H1 (cell line): ENCODE data around the gene LTF. TPM values are rescaled to one million over a fixed set of nuclear protein-coding genes. Genes with fewer than 3 reads are reported as not detected.

Experiments used
- CTCF ChIA-PET: fragments of 300-600 bp; sonication (Branson Sonifier 250); formaldehyde crosslinking; loops from one replicate; lab custom pipeline; 2021; ENCODE audit not compliant: partially characterized antibody; lab: Charles Lee
- POLR2A ChIA-PET: fragments of 300-600 bp; sonication (Branson Sonifier 250); formaldehyde crosslinking; loops from one replicate; lab custom pipeline; 2021; ENCODE audit warnings: inconsistent platforms; ENCODE audit not compliant: partially characterized antibody; lab: Charles Lee
- DNase-seq, 2 experiments: peaks; one replicate each; pipeline versions ENCODE4 v3.0.0 to v3.0.0-alpha.2; 2010 to 2022; ENCODE audit warnings: low spot score in 2 of 2, low read depth in 1 of 2, mixed read lengths in 1 of 2
- FAIRE-seq: peaks from 2 replicates; lab custom pipeline; 2011; peaks lifted over from hg19 to GRCh38; lab: Jason Lieb, UNC
- H2AFZ ChIP-seq: 2 replicates; pipeline ENCODE4 v1.8.1; 2012; ENCODE audit warnings: low read length, inconsistent platforms
- H2AK5ac ChIP-seq: 2 replicates; pipeline ENCODE4 v1.6.1; 2013; ENCODE audit warnings: low read depth, low read length
- H2BK120ac ChIP-seq: replicated peaks from 2 replicates; pipeline ENCODE3; 2013; ENCODE audit warnings: low read depth, low read length, inconsistent platforms
- H2BK12ac ChIP-seq: 2 replicates; pipeline ENCODE4 v1.6.1; 2013; ENCODE audit warnings: low read depth, low read length
- H2BK15ac ChIP-seq: 2 replicates; pipeline ENCODE4 v1.6.1; 2013; ENCODE audit warnings: low read length
- H2BK20ac ChIP-seq: 2 replicates; pipeline ENCODE4 v1.6.1; 2013; ENCODE audit warnings: low read length
- H2BK5ac ChIP-seq: 2 replicates; pipeline ENCODE4 v1.6.1; 2013; ENCODE audit warnings: low read depth, low read length
- H3K14ac ChIP-seq: 2 replicates; pipeline ENCODE4 v1.6.1; 2013; ENCODE audit warnings: inconsistent platforms; ENCODE audit not compliant: insufficient read length
- H3K18ac ChIP-seq: 2 replicates; pipeline ENCODE4 v1.6.1; 2013; ENCODE audit warnings: low read length; ENCODE audit errors: extremely low read depth
- H3K23ac ChIP-seq: 2 replicates; pipeline ENCODE4 v1.6.1; 2013; ENCODE audit warnings: inconsistent platforms; ENCODE audit not compliant: insufficient read length
- H3K23me2 ChIP-seq: 2 replicates; pipeline ENCODE4 v1.6.1; 2013; ENCODE audit warnings: low read depth, low read length
- H3K27ac ChIP-seq: 2 replicates; pipeline ENCODE4 v1.6.1; 2011; ENCODE audit warnings: low read depth, low read length, inconsistent platforms
- H3K27me3 ChIP-seq, 4 experiments: replicated peaks in 1 of 4; 1 replicate in 1 of 4; 2 replicates in 3 of 4; pipeline versions ENCODE4 v1.6.1 to v1.8.1; 2011 to 2013; ENCODE audit warnings: low read length in 3 of 4, mild to moderate bottlenecking in 3 of 4, inconsistent platforms in 2 of 4, mixed read lengths in 2 of 4, moderate library complexity in 1 of 4; ENCODE audit not compliant: control insufficient read depth in 3 of 4, insufficient read depth in 3 of 4; ENCODE audit errors: extremely low read depth in 1 of 4
- H3K36me3 ChIP-seq, 4 experiments: 2 replicates each; pipeline versions ENCODE4 v1.6.1 to v1.8.1; 2011 to 2013; ENCODE audit warnings: mild to moderate bottlenecking in 4 of 4, low read length in 3 of 4, moderate library complexity in 2 of 4, control low read depth in 1 of 4, inconsistent platforms in 1 of 4; ENCODE audit not compliant: insufficient read depth in 4 of 4, control insufficient read depth in 2 of 4
- H3K4ac ChIP-seq: replicated peaks from 2 replicates; pipeline ENCODE3; 2013; ENCODE audit warnings: low read length, low read depth, mixed read lengths, inconsistent platforms; ENCODE audit not compliant: insufficient read length
- H3K4me1 ChIP-seq, 4 experiments: replicated peaks in 1 of 4; 1 replicate in 1 of 4; 2 replicates in 3 of 4; pipeline versions ENCODE4 v1.6.1 to v1.8.1; 2011 to 2013; ENCODE audit warnings: low read length in 3 of 4, inconsistent platforms in 2 of 4, mixed read lengths in 1 of 4; ENCODE audit not compliant: insufficient read depth in 4 of 4, control insufficient read depth in 3 of 4
- H3K4me2 ChIP-seq, 2 experiments: 2 replicates each; pipeline versions ENCODE4 v1.6.1 to v1.8.1; 2011 to 2013; ENCODE audit warnings: low read depth in 2 of 2, low read length in 2 of 2, control low read depth in 1 of 2, inconsistent platforms in 1 of 2, mild to moderate bottlenecking in 1 of 2; ENCODE audit not compliant: insufficient read depth in 1 of 2
- H3K4me3 ChIP-seq, 4 experiments: fragments of 200-600, 300-600 bp in 1 of 4; sonication (generic), shearing (Covaris generic), sonication (Bioruptor Twin) in 1 of 4; 2 replicates each; pipeline versions ENCODE4 v1.5.1 to v1.8.1; 2011 to 2016; ENCODE audit warnings: low read length in 4 of 4, low read depth in 3 of 4, control low read depth in 2 of 4, inconsistent platforms in 2 of 4, mild to moderate bottlenecking in 2 of 4, mixed read lengths in 1 of 4, moderate library complexity in 1 of 4; ENCODE audit not compliant: insufficient read depth in 2 of 4; ENCODE audit errors: extremely low read depth in 1 of 4
- H3K56ac ChIP-seq: replicated peaks from 2 replicates; pipeline ENCODE3; 2013; ENCODE audit warnings: low read depth, mild to moderate bottlenecking, mixed read lengths, low read length, inconsistent platforms; ENCODE audit not compliant: insufficient read length
- H3K79me1 ChIP-seq: 2 replicates; pipeline ENCODE4 v1.6.1; 2013; ENCODE audit warnings: low read depth, low read length, control low read depth
- H3K79me2 ChIP-seq, 2 experiments: 2 replicates each; pipeline versions ENCODE4 v1.6.1 to v1.8.1; 2012 to 2013; ENCODE audit warnings: low read length in 2 of 2, mild to moderate bottlenecking in 2 of 2, inconsistent platforms in 1 of 2; ENCODE audit not compliant: insufficient read depth in 2 of 2, control insufficient read depth in 1 of 2
- H3K9ac ChIP-seq, 4 experiments: replicated peaks in 1 of 4; 1 replicate in 1 of 4; 2 replicates in 3 of 4; pipeline versions ENCODE4 v1.6.1 to v1.8.1; 2011 to 2013; ENCODE audit warnings: low read depth in 3 of 4, low read length in 3 of 4, control low read depth in 2 of 4, mild to moderate bottlenecking in 2 of 4, moderate library complexity in 2 of 4, inconsistent platforms in 1 of 4; ENCODE audit errors: extremely low read depth in 1 of 4
- H3K9me3 ChIP-seq, 2 experiments: 2 replicates each; pipeline versions ENCODE4 v1.6.1 to v1.8.1; 2012 to 2013; ENCODE audit warnings: mild to moderate bottlenecking in 2 of 2, moderate library complexity in 2 of 2, control low read depth in 1 of 2, inconsistent platforms in 1 of 2, low read depth in 1 of 2, low read length in 1 of 2, mixed read lengths in 1 of 2; ENCODE audit not compliant: insufficient read depth in 2 of 2
- H4K20me1 ChIP-seq, 2 experiments: replicated peaks in 1 of 2; 2 replicates each; pipeline versions ENCODE3 to v1.8.1; 2011 to 2013; ENCODE audit warnings: inconsistent platforms in 2 of 2, low read length in 2 of 2, mild to moderate bottlenecking in 1 of 2; ENCODE audit not compliant: insufficient read depth in 2 of 2, control insufficient read depth in 1 of 2
- H4K5ac ChIP-seq: 2 replicates; pipeline ENCODE4 v1.6.1; 2013; ENCODE audit warnings: low read length, low read depth, mixed read lengths, inconsistent platforms; ENCODE audit not compliant: insufficient read length
- H4K8ac ChIP-seq: 2 replicates; pipeline ENCODE4 v1.8.0; 2013; ENCODE audit warnings: mild to moderate bottlenecking, moderate library complexity, low read length, inconsistent platforms; ENCODE audit not compliant: insufficient read depth; ENCODE audit errors: extremely low read depth
- H4K91ac ChIP-seq: replicated peaks from 2 replicates; pipeline ENCODE3; 2013; ENCODE audit warnings: low read length, mixed read lengths, inconsistent platforms; ENCODE audit not compliant: insufficient read length
- TBP ChIP-seq: IDR thresholded peaks from 2 replicates; pipeline ENCODE4 v1.6.1; 2011; ENCODE audit warnings: low read depth, low read length, improper control_type of control experiment
- WGBS, 2 experiments: shearing (Covaris generic) in 1 of 2; methylation state at CpG; one replicate each; pipeline versions ENCODE4 v1.1.6 to v1.1.7; 2013 to 2015; ENCODE audit warnings: low lambda C conversion rate in 2 of 2, mixed read lengths in 2 of 2, inconsistent platforms in 1 of 2, low coverage in 1 of 2, missing lambda C conversion rate in 1 of 2; ENCODE audit not compliant: insufficient replicate concordance in 2 of 2, insufficient coverage in 1 of 2, insufficient read length in 1 of 2; ENCODE audit errors: extremely low coverage in 1 of 2, missing lambda C conversion rate in 1 of 2; 5-methylcytosine and 5-hydroxymethylcytosine counted together
- polyA plus RNA-seq, 7 experiments: library from polyadenylated mRNA; depleted of rRNA in 3 of 7; stranded (reverse) in 5 of 7; unstranded in 2 of 7; fragments of >200 nt in 5 of 7; fragments of 200-250 nt in 2 of 7; gene quantifications; 1 replicate in 5 of 7; 2 replicates in 1 of 7; 4 replicates in 1 of 7; pipeline versions ENCODE4 v1.2.1 to v1.2.3, GENCODE V29; 2011 to 2013; ENCODE audit warnings: missing spikeins in 2 of 7, mixed read lengths in 2 of 7
- total RNA-seq: library from RNA; stranded (reverse); fragmentation: NEBNext Ultra II Directional; extraction: Animal tissue kit (Norgen Biotek cat#: 25700); gene quantifications from 2 replicates; pipeline ENCODE4 v1.2.1, GENCODE V29; 2021

The LTF gene
- total and polyA plus RNA-seq, 2 of the 8 experiments (the other 6 are each of a cell fraction or from before 2014, with no cell fraction given) = 0.23 to 0.99 TPM

DNA sequence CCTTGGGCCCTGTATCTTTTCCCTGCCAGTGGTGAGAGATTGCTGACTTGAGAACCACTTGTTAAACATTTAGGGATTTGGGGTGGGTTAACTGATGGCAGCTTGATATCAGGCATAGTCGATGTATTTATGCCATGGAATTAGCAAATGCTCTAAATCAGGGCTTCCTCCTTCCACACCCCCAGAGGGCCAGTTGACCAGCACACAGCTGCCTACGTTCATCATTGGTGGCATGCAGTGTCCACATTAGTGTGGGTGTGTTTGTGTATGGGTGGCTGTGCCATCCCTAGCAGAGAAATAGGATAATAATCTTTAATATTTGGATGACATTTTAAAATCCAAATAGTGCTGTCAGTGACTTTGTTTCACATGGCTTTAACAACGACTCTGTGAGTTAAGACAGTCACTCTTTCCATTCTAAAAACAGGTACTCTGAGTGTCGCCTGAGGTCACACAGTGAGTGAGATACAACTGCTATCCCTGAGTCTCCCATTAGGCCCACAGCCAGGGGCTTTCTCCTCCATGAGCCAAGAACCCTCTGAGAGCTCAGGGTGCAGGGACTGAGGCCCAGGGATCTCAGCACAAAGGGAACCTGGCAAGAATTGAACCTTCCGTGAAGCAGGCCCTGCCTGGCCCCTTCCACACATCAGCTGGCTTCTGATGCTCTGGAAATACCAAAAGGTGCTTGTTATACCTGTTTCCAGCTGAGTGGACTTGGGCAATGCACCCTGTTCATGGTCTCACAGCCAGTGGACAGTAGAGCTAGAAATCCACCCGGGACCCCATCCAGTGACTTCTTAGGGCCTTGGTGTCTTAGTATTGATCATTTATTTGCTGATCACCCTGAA, 4.3 kb upstream of the LTF start:
- Histone ChIP-seq H4K20me1 (peaks cover 0 to 1% of the 10 kb centered on the region in 2 experiments), H3K79me1 (no peaks in the 10 kb centered on the region), H2BK15ac (no peak overlapping the region), H2AK5ac (no peak overlapping the region), H4K91ac (no peak overlapping the region), H3K79me2 (no peaks in the 10 kb centered on the region), H2BK12ac (no peak overlapping the region), H3K18ac (no peak overlapping the region), H4K5ac (no peak overlapping the region), H3K23ac (no peak overlapping the region), H3K27ac (no peak overlapping the region), H4K8ac (no peak overlapping the region), H3K9me3 (no peaks in the 10 kb centered on the region), H2BK5ac (no peak overlapping the region), H2BK120ac (no peak overlapping the region), H3K4ac (no peak overlapping the region), H3K23me2 (peaks cover 2% of the 10 kb centered on the region), H2AFZ (no peak overlapping the region), H3K56ac (no peak overlapping the region), H3K4me3 (no peak overlapping the region), H3K4me1 (peaks cover 0 to 6% (median 4%) of the 10 kb centered on the region in 4 experiments; a peak in 4 of 7 replicates), H3K27me3 (peaks cover 5 to 19% (median 17%) of the 10 kb centered on the region in 4 experiments), H3K9ac (no peak overlapping the region), H3K4me2 (no peak overlapping the region), H3K14ac (no peak overlapping the region), H2BK20ac (no peak overlapping the region), H3K36me3 (no peaks in the 10 kb centered on the region)
- FAIRE-seq = no peak
- POLR2A ChIA-PET = no interaction called here
- TF ChIP-seq TBP = no peak
- WGBS, 2 experiments = 88% methylated on average over 6 of the region's 6 CpGs; no CpG with 5 or more reads in 1 of the 2 experiments
- DNase-seq = peak in 1 of 2 experiments; percentile 20
- CTCF ChIA-PET = interaction anchor here (0.8 to 7.5 kb wide), 7 partner anchors 9 to 195 kb away, joined by 3 to 38 read pairs (median 4); no protein-coding TSS in a partner anchor
